ENCODE measurements around the gene CAMTA1.

The CAMTA1 gene

DNA sequence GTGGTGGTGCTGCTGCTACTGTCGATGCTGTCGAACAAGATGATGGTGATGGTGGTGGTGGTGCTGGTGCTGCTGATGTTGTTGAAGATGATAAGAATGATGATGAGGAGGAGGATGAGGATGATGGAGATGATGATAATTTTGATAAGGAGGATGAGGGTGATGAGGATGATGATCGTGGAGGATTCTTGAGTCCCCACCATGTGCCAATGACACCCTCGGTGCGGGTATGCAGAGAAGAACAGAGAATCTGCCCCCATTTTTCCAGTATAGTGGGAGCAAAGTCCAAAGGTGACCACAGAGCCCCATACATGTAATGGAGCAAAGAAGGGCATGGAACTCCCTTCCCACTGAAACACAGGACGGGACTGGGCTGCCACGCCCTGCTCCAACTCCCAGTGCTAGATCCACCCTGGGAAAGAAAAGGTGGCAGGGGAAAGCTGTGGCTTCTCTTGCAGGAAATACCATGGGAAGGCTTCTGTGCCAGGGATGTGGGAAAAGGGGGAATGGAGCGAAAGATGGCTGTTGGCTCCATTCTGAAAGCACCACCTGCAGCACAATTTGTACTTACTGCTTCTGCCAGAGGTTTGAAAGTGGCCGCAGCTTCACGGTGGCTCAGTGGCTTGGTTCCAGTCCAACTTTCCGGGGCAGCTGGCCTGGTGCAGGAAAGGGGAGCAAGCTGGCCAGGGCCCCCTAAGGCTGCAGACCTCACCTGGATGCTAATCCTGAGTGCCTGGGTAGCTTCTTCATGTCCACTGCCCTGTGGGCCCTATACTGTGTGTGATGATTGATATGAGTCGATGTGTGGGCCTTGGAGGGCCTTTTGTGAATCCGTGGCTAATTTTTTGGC lies 598.6 kb downstream of the CAMTA1 start:
- no peak for DNase-seq

DNA sequence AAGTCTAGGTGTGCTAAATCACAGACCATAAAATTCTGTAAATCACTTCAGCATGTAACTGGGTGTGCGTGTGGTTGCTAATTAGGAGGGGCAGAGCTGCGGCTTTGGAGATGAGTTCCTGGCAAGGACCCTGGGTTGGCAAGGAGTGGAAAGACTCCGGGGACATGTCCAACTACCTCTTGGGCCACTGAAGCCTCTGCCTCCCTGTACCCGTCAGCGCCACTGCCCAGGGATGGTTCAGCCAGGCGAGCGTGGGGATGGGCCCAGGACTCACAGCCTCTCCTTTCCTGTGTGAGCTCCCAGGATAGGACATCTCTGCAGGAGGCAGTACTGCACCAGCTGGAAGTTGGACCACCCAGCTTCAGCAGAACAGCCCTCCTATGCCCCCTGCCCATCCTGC lies 599.4 kb downstream of the CAMTA1 start:
- DNase-seq = no peak

DNA sequence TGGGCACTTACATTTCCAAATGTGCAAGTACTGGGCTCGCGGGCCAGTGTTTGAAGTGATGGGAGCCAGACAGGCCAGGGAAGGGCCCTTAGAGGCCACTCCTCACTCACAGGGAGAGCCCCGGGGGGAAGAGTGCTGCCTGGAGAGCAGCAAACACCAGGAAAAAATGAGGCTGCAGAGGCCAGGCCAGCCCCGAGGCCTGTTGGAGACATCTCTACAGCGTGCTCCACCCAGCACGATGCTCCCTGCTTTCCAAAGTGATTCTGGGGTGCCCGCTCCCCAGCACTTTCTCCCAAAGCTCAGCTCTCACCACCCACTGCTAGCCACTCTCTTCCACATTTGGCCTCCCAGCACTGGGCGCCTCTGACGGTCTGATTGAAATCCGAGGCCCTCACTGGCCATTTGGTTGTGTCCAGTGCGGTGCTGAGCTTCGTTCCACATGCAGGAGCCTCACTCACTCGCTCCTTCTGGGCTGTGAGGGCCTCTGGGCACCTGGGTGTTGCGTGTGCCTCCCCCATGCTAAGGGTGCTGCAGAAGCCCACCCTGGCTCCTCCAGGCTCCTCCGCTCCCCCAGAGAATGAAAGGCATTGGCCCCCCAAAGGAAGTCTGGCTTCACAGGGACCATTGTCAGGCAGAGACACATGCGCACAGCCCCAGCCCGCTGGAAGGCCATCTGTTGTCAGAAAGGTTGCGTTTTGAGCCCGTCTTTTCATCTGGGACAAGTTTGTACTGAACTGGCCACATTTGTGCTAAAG lies 600.4 kb downstream of the CAMTA1 start:
- no peak for DNase-seq

GRCh38 chr1:7386226-7387052 lies 601.2 kb downstream of the CAMTA1 start:
- no peak for DNase-seq

- DNase-seq = no peak
Measured at GRCh38 chr1:7387053-7387927, 602.0 kb downstream of the CAMTA1 start.

GRCh38 chr1:7388141-7388487 lies 602.9 kb downstream of the CAMTA1 start:
- no peak for DNase-seq

DNA sequence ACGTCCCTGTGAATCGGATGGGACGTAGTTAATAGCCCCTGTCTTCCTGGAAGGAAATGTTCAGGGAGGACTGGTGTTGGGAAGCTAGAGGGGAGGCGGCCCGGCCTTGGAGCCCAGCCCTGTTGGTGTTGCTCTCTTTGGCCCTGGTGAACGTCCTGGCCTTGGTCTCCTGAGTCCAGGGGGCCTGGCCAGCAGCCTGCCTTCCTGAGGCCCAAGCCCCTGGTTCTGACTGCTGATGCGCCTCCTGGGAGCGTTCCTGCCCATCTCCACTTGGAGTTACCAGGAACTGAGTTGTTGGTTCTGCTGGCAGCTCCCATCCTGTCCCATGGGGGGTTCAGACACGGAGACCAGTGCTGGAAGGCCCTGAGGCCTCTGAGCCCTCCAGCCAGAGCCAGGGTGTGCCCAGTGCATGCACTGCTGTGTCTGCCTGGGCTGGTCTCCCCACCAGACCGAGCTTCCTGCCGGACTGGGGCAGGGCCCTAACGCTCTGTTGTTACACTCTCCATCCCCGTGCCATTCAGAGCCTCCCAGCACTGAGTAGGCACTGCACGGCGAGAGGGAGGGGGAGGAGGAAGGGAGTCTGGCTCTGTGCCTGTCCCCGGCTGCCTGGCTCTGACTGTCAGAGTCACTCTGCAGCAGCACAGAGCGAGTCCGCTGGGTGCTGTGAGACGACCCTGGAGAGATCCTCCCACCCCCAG lies 603.4 kb downstream of the CAMTA1 start:
- DNase-seq = no peak

DNA sequence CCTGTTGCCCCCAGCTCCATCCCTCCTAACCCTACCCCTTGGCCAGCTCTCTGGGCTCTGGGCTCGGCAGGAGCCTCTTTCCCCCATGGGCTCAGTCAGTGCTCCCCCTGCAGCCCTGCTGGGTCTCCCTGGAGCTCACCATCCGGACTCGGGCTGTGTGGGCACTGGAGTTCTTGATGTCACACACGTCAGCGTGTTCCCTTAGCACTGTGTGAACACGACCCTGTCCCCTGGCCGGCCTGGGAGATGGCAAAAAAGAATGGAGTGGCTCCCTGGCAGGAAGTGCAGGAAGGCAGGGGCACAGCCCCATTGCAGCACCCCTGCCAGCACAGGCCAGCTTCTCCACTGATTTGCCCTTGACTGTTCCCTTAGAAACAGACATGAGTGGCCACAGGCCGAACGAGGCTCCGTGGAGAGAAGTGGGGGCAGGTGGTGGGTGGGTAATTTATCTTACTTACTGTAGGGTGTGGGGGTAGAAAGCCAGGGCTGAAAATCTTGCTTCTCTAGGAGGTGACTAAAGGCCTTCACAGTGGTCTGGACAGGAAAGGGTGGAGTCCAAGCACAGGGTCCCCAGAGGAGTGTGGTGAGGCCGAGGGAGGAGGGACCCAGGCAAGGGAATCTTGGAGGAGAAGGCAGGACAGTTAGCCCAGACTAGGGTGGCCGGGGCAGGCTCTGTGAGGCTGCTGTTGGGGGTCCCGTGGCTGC lies 604.1 kb downstream of the CAMTA1 start:
- DNase-seq = no peak

DNA sequence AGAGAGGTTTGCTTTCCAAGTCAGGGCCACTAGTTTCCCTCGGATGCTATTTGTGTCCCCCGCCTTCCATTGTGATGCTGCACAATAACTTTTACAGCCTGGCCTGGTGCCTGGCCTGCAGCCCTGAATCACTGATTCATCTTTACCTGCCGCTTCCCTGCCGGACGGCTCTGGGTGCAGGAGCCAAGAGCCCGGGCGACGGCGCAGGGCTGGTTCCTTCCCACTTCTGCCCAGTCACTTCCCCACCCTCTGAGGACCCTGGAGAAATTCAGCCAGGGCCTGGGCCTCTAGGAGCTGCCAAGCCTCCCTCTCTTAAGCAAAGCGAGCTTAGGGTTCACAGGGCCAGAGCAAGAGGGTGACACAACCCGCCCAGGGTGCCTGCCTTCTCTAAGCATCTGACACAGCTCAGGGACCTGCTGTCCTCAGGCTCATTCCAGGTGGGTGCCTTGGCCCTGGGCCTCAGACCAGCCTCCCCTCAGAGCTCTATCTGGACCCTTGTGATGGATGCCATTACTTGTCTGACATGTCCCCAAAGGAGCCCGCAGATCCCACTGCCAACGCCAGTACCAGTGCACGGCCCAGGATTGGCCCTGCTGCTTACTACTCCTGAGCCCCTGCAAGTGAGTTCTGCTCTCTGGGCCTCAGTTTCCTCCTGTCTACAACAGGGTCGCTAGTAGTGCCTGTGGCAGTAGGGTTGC lies 604.8 kb downstream of the CAMTA1 start:
- DNase-seq = no peak

GRCh38 chr1:7390604-7391000 lies 605.3 kb downstream of the CAMTA1 start:
- DNase-seq = no peak

- DNase-seq = no peak
Measured at GRCh38 chr1:7393136-7393535, 607.9 kb downstream of the CAMTA1 start.

GRCh38 chr1:7395251-7395650 lies 610.0 kb downstream of the CAMTA1 start:
- no peak for DNase-seq

DNA sequence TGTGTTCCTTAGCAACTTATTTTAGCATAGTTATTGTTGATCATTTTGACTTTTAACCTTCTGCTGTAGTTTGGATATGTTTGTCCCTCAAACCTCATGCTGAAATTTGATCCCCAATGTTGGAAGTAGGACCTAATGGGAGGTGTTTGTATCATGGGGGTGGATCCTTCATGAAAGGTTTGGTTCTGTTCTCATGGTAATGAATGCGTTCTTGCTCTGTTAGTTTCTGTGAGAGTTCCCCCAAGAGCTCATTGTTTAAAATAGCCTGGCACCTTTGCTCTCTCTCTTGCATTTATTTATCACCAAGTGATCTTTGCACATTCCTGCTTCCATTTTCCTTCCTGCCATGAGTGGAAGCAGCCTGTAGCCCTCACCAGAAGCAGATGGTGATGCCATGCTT lies 613.7 kb downstream of the CAMTA1 start:
- DNase-seq = no peak

DNA sequence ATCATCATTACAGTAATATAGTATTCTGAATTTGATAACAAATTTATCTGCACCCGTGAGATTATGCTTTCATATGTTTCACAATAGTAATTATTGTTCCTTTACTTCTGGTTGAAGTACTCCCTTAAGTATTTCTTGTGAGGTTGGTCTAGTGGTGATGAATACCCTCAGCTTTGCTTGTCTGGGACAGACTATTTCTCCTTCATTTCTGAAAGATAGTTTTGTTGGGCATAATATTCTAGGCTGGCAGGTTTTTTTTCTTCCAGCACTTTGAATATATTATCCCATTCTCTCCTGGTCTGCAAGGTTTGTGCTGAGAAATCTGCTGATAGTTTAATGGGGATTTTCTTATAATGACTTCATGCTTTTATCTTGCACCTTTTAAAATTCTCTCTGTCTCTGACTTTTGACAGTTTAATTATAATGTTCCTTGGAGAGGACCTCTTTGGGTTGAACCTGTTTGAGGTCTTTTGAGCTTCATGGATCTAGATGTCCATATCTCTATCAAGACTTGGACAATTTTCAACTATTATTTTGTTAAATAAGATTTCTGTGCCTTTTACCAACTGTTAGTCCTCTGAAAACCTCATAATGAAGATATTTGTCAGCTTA lies 614.4 kb downstream of the CAMTA1 start:
- DNase-seq = no peak

GRCh38 chr1:7400566-7400965 lies 615.3 kb downstream of the CAMTA1 start:
- no peak for DNase-seq

DNA sequence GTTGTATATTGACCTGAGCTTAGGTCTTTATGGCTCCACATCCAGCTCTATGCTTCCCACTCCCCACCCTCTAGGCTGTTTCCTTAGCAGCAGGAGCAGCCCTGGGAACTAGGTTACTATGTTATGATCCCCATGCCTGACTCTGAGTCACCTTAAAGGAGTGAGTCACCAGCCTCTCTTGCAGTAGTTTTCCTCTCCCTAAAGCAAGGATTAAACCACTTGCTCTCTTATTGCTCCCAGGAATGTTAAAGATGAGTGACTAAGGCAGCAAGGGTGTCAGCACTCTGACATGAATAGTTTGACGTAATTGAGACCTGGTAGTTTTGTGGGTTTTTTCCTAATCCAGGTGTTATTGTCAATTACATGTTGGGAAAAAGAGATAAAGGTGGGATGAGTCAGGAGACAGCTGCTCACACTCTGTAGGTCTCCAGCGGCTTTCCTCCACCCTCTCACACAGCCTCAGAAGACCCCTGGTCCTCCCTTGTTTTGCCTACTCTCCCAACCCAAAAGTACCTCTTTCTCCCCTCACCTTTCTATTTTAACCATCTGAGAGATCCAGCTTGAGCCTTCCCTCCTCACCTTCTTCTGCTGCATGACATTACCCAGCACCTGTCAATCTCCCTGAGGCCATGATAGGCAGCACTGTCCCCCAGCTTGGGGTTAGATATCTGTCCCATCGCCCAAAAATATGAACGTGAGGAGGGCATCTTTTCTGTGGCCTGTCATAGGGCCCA lies 616.7 kb downstream of the CAMTA1 start:
- DNase-seq = no peak

DNA sequence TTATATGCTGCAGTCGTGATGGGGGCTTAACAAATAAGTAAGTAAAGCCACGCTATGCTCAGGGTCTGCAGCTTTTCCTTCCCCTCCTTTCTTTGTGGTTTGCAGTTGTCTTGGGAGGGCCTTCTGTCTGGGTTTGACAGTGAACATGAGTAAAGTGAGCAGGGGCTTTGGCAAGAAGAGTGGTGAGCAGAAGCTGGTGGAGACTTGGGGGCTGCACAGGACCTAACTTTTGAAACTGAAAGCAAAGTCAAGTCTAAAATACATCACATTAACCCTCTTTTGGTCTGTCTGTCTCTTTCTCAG lies 617.2 kb downstream of the CAMTA1 start:
- no peak for DNase-seq

- no peak for DNase-seq
Measured at GRCh38 chr1:7403265-7404045, 618.2 kb downstream of the CAMTA1 start.
